ENCODE data around the gene OLFML2A. TPM values are rescaled to one million over a fixed set of nuclear protein-coding genes. Genes with fewer than 3 reads are reported as not detected.
"Not testable (repeated sequence)": the region's sequence is repeated elsewhere in the genome, so short reads cannot be mapped to it uniquely, and the experiment has no call there.

OLFML2A gene
- total RNA-seq, 1 donor from 2014 or later: 148 TPM

GRCh38 chr9:124733964-124734740 is 42.8 kb upstream of the OLFML2A start:
- no peaks in the 10 kb centered on the region for H3K79me2 ChIP-seq (ENCODE audit: insufficient read depth, low read length)
- H3K4me3 Mint-ChIP-seq (ENCODE audit: unreplicated experiment): no peak overlapping the region
- TF ChIP-seq CTCF (IDR thresholded peaks at IDR 0.05; ENCODE audit: insufficient read depth, low read depth, low read length): no peak
- no peak for TF ChIP-seq EZH2 (IDR thresholded peaks at IDR 0.05; ENCODE audit: insufficient read depth, low read length)
- H3K9me3 Mint-ChIP-seq (ENCODE audit: unreplicated experiment): no peaks in the 10 kb centered on the region
- H3K27me3 Mint-ChIP-seq (ENCODE audit: low read depth, unreplicated experiment): no peaks in the 10 kb centered on the region
- no peak overlapping the region for H3K4me3 ChIP-seq (ENCODE audit: insufficient read depth, low read depth, low read length)
- no peaks in the 10 kb centered on the region for H4K20me1 ChIP-seq (ENCODE audit: insufficient read depth, low read length)
- peaks cover 10% of the 10 kb centered on the region for H3K4me1 ChIP-seq (ENCODE audit: insufficient read depth, low read length)
- no peaks in the 10 kb centered on the region for H3K36me3 ChIP-seq (ENCODE audit: insufficient read depth, low read length)
- H3K27ac Mint-ChIP-seq (ENCODE audit: unreplicated experiment): peak overlapping the region; percentile 74
- H3K4me2 ChIP-seq (ENCODE audit: low read length): no peak overlapping the region
- peaks cover 8% of the 10 kb centered on the region for H3K36me3 Mint-ChIP-seq (ENCODE audit: low read depth, unreplicated experiment)
- no peak overlapping the region for H3K9ac ChIP-seq (ENCODE audit: low read length)
- H3K27ac ChIP-seq (ENCODE audit: low read depth, low read length): no peak overlapping the region
- H3K4me1 Mint-ChIP-seq (ENCODE audit: low read depth, unreplicated experiment): peaks cover 28% of the 10 kb centered on the region
- no peaks in the 10 kb centered on the region for H3K27me3 ChIP-seq (ENCODE audit: insufficient read depth, low read length)
- H3K9me3 ChIP-seq (ENCODE audit: insufficient read depth, low read depth, low read length): no peaks in the 10 kb centered on the region
- H2AFZ ChIP-seq (ENCODE audit: low read depth, low read length): no peak overlapping the region
- DNase-seq (ENCODE audit: low read depth) (no peak), FAIRE-seq (no peak)

- H3K27me3 Mint-ChIP-seq (ENCODE audit: low read depth, unreplicated experiment); DNase-seq (ENCODE audit: low read depth); H3K27ac ChIP-seq (ENCODE audit: low read depth, low read length); H2AFZ ChIP-seq (ENCODE audit: low read depth, low read length); H3K79me2 ChIP-seq (ENCODE audit: insufficient read depth, low read length); H3K4me3 Mint-ChIP-seq (ENCODE audit: unreplicated experiment); H3K4me3 ChIP-seq (ENCODE audit: insufficient read depth, low read depth, low read length); H3K9me3 Mint-ChIP-seq (ENCODE audit: unreplicated experiment); FAIRE-seq; H3K9me3 ChIP-seq (ENCODE audit: insufficient read depth, low read depth, low read length); H3K36me3 ChIP-seq (ENCODE audit: insufficient read depth, low read length); H3K9ac ChIP-seq (ENCODE audit: low read length); H3K4me1 ChIP-seq (ENCODE audit: insufficient read depth, low read length); H3K36me3 Mint-ChIP-seq (ENCODE audit: low read depth, unreplicated experiment); H3K27me3 ChIP-seq (ENCODE audit: insufficient read depth, low read length); H4K20me1 ChIP-seq (ENCODE audit: insufficient read depth, low read length): not testable (repeated sequence)
- peak overlapping the region; percentile 26 for H3K4me2 ChIP-seq (ENCODE audit: low read length)
- peaks cover 28% of the 10 kb centered on the region for H3K4me1 Mint-ChIP-seq (ENCODE audit: low read depth, unreplicated experiment)
- peak overlapping the region; percentile 74 for H3K27ac Mint-ChIP-seq (ENCODE audit: unreplicated experiment)
These were observed 42.2 kb upstream of the OLFML2A start for GRCh38 chr9:124734741-124735083.

GRCh38 chr9:124735121-124735520 is 41.8 kb upstream of the OLFML2A start:
- Mint-ChIP-seq H3K27me3 (ENCODE audit: low read depth, unreplicated experiment) (no peaks in the 10 kb centered on the region), H3K4me3 (ENCODE audit: unreplicated experiment) (no peak overlapping the region), H3K4me1 (ENCODE audit: low read depth, unreplicated experiment) (peaks cover 28% of the 10 kb centered on the region), H3K27ac (ENCODE audit: unreplicated experiment) (peak overlapping the region; percentile 70), H3K9me3 (ENCODE audit: unreplicated experiment) (peaks cover 2% of the 10 kb centered on the region), H3K36me3 (ENCODE audit: low read depth, unreplicated experiment) (peaks cover 11% of the 10 kb centered on the region)
- Histone ChIP-seq H3K9ac (ENCODE audit: low read length) (no peak overlapping the region), H3K27me3 (ENCODE audit: insufficient read depth, low read length) (no peaks in the 10 kb centered on the region), H3K9me3 (ENCODE audit: insufficient read depth, low read depth, low read length) (no peaks in the 10 kb centered on the region), H3K79me2 (ENCODE audit: insufficient read depth, low read length) (no peaks in the 10 kb centered on the region), H3K4me2 (ENCODE audit: low read length) (peak overlapping the region; percentile 26), H3K27ac (ENCODE audit: low read depth, low read length) (peak overlapping the region; percentile 4), H3K4me3 (ENCODE audit: insufficient read depth, low read depth, low read length) (no peak overlapping the region), H3K36me3 (ENCODE audit: insufficient read depth, low read length) (no peaks in the 10 kb centered on the region), H4K20me1 (ENCODE audit: insufficient read depth, low read length) (no peaks in the 10 kb centered on the region), H3K4me1 (ENCODE audit: insufficient read depth, low read length) (peaks cover 10% of the 10 kb centered on the region), H2AFZ (ENCODE audit: low read depth, low read length) (no peak overlapping the region)
- no peak for TF ChIP-seq CTCF (IDR thresholded peaks at IDR 0.05; ENCODE audit: insufficient read depth, low read depth, low read length)
- TF ChIP-seq EZH2 (IDR thresholded peaks at IDR 0.05; ENCODE audit: insufficient read depth, low read length): no peak
- no peak for FAIRE-seq
- DNase-seq (ENCODE audit: low read depth): peak; percentile 81

GRCh38 chr9:124738075-124738474 is 38.9 kb upstream of the OLFML2A start:
- not testable (repeated sequence) for H3K4me3 Mint-ChIP-seq (ENCODE audit: unreplicated experiment); H3K36me3 ChIP-seq (ENCODE audit: insufficient read depth, low read length); H3K9me3 ChIP-seq (ENCODE audit: insufficient read depth, low read depth, low read length); H2AFZ ChIP-seq (ENCODE audit: low read depth, low read length); H3K79me2 ChIP-seq (ENCODE audit: insufficient read depth, low read length); H3K9ac ChIP-seq (ENCODE audit: low read length); H3K9me3 Mint-ChIP-seq (ENCODE audit: unreplicated experiment); FAIRE-seq; H3K4me2 ChIP-seq (ENCODE audit: low read length); H3K36me3 Mint-ChIP-seq (ENCODE audit: low read depth, unreplicated experiment); H4K20me1 ChIP-seq (ENCODE audit: insufficient read depth, low read length); H3K27me3 Mint-ChIP-seq (ENCODE audit: low read depth, unreplicated experiment); H3K4me3 ChIP-seq (ENCODE audit: insufficient read depth, low read depth, low read length); H3K27ac ChIP-seq (ENCODE audit: low read depth, low read length); DNase-seq (ENCODE audit: low read depth); H3K4me1 ChIP-seq (ENCODE audit: insufficient read depth, low read length); H3K27me3 ChIP-seq (ENCODE audit: insufficient read depth, low read length); H3K27ac Mint-ChIP-seq (ENCODE audit: unreplicated experiment)
- peaks cover 34% of the 10 kb centered on the region for H3K4me1 Mint-ChIP-seq (ENCODE audit: low read depth, unreplicated experiment)
